ENCODE data around the gene STX18.

DNA sequence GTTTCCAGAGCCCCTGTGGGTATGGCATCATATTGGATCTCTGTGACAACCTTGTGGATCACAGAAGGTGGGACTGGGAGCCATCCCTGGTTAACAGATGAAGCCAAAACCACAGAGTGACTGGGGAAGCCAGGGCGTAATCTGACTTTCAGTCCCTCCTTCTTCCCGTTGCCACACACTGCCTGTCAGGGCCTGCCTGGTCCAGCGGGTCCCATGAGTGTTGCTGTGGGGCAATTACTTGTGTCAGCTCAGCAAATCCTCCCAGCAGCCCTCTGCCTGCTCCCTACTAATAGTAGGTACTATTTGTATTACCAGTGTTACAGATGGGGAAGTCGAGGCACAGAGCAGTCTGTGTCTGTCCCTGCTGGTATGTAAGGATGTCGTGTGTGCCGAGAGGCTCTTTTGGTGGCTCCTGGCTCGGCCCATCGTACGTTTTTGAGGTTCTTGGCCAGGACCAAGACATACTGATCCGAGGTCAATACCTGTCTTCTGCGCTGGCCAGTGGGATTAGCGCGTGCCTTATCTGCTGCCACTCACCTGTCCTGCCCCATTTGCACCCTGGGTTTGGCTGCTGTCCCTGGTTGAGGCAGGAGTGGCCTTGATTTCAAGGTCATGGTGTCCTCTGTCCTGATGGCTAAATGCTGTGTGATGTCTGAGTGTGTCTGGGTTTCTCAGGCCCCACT lies 149.2 kb downstream of the STX18 start:
- TF ChIP-seq, protein P1, sequence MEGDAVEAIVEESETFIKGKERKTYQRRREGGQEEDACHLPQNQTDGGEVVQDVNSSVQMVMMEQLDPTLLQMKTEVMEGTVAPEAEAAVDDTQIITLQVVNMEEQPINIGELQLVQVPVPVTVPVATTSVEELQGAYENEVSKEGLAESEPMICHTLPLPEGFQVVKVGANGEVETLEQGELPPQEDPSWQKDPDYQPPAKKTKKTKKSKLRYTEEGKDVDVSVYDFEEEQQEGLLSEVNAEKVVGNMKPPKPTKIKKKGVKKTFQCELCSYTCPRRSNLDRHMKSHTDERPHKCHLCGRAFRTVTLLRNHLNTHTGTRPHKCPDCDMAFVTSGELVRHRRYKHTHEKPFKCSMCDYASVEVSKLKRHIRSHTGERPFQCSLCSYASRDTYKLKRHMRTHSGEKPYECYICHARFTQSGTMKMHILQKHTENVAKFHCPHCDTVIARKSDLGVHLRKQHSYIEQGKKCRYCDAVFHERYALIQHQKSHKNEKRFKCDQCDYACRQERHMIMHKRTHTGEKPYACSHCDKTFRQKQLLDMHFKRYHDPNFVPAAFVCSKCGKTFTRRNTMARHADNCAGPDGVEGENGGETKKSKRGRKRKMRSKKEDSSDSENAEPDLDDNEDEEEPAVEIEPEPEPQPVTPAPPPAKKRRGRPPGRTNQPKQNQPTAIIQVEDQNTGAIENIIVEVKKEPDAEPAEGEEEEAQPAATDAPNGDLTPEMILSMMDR (IDR thresholded peaks at IDR 0.05; ENCODE audit: borderline replicate concordance, extremely low read depth, low read length, poor library complexity, severe bottlenecking), result no peak
- no peak for TF ChIP-seq EZH2 (IDR thresholded peaks at IDR 0.05; ENCODE audit: borderline replicate concordance, low read depth, low read length, severe bottlenecking)

Data from DND-41 (cell line).